Measurements from ENCODE around the gene MPO.

Gene MPO

DNA sequence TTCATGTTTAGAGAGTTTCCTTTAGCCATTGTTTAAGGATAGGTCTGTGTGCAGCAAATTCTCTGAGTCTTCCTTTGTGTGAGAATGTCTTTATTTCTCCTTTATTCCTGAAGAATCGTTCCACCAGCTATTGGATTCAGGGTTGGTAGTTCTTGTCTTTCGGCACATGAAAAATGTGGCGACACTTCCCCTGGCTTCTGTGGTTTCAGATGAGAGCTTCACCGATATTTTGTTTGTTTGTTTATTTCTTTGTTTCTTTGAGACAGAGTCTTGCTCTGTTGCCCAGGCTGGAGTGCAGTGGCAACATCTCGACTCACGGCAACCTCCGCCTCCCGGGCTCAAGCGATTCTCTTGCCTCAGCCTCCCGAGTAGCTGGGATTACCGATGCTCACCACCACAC, 18.6 kb downstream of the MPO start:
- no peak for DNase-seq

- DNase-seq = no peak
Measured at GRCh38 chr17:58254803-58255202, 25.9 kb downstream of the MPO start.

GRCh38 chr17:58253082-58253481, 27.7 kb downstream of the MPO start:
- no peak for DNase-seq

DNA sequence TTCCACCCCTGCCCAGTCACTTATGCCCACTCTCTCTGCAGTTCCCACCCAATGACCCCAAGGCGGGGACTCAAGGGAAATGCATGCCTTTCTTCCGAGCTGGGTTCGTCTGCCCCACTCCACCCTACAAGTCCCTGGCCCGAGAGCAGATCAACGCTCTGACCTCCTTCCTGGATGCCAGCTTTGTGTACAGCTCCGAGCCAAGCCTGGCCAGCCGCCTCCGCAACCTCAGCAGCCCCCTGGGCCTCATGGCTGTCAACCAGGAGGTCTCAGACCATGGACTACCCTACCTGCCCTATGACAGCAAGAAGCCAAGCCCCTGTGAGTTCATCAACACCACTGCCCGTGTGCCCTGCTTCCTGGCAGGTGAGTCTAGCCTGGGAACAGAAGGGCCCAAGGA, 28.6 kb downstream of the MPO start:
- no peak for DNase-seq

GRCh38 chr17:58250344-58251011, 30.3 kb downstream of the MPO start:
- DNase-seq = no peak

DNA sequence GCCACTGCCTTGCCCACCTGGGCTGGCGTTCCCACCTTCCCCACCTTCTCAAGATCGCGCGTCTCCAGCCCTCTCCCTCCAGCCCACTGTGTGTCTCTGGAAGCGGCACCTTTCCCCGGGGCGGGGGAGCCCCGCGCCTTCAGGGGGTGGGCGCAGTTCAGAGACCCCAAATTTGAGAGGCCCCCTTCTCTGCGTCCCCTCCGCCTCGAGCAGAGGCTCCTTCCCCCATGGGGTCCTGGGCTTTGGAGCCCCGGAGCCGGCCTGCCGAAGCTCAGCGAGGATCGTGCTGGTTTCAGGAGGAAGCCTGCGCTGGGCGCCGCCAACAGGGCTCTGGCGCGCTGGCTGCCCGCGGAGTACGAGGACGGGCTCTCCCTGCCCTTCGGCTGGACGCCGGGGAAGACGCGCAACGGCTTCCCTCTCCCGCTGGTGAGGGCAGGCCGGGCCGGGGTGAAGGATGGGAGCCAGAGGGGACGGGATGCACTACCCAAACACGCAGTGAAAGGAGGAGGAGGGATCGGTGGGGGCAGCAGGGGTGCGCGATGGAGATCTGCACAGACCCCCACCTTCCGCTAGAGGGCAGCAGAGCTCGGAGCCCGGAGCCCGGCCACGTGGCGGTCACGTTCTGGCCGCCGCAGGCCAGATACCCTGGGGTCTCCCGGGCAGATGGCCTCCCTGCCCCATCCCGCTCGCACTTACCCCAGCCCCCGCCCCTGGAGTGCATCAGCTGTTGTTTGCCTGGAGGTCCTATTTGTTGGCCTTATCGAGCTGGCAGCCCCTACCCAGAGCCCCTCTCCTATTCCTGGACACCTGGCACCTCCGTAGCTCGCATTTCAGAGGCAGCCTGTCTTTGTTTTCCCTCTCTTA, 31.2 kb downstream of the MPO start:
- peak; percentile 85 for DNase-seq

DNA sequence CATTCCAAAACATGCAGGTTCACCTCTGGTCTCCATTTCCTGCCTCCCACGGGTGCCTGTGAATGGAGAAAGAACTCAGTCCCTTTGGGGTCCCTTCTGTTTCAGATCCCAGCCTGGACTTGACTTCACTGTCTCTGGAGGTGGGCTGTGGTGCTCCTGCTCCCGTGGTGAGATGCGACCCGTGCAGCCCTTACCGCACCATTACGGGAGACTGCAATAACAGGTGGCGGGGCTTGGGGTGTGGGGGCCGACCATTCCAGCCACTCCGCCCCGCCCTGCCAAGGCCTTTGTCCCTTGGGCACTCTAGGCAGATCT, 31.8 kb downstream of the MPO start:
- no peak for DNase-seq

DNA sequence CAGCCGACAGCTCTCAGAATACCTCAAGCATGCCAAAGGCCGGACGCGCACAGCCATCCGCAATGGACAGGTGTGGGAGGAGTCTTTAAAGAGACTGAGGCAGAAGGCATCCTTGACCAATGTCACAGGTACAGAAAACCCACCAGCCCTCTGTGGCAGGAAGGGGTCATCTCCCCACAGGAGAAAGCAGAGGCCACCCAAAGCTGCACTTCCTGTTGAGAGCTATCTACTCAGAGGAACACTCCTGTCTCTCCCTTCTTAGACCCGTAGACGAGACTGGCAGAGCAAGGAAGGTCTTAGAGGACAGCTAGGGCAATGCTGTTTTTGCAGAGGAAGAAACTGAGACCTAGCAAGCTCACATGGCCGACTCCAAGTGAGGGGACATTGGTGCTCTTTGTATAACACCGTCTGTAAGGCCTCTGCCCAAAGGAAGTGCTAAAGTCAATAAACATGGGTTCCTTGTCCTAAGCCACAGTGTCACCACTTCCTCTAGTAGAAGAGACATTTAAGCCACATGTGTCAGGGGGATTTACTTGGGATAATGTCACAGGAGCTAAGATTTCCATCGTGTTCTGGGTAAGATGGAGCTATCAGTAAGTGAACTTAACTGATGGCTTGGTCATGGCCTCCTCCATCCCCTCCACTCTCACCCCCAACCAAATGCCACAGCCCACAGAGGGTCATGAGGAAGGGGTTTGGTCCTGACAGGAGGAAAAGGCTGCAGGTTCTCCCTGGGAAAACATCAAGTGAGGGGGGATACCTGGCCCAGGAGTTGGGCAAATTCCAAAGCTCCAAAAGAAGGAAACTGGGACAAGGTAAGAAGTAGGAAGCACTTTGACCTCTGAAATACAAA, 33.0 kb downstream of the MPO start:
- no peak for DNase-seq

- DNase-seq = no peak
Measured at GRCh38 chr17:58246781-58247180, 34.0 kb downstream of the MPO start.

GRCh38 chr17:58246104-58246740, 34.5 kb downstream of the MPO start:
- DNase-seq = no peak

DNA sequence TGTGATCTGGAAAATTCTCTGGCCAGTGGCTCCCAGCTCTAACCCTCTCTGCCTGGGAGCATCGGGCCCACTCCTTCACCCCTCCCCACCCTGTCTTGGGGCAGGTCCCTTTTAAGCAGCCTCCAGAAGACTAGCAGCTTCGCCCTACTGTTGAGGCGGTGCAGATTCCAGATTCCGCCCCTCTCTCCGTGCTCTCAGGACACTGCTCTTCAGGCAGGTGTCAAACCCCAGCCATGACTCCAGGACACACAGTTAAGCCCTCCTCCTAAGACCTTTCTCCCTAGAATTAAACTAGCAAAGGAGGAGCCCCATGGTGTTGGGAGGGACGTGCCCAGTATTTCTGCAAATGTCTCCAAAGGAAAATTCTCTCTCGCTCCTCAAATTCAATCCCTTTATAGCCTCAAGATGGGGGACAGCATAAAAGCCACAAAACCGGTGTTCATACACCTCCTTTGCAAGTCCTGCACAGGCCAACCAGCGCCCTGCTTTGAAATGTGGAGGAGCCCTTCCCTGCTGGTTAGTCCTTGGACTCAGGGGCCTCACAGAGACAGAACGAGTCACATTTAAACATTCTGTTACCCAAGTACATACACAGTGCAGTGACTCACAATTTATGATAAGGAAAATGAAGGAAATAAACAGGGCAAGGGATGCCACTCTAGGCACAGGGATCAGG, 35.2 kb downstream of the MPO start:
- DNase-seq = no peak

DNA sequence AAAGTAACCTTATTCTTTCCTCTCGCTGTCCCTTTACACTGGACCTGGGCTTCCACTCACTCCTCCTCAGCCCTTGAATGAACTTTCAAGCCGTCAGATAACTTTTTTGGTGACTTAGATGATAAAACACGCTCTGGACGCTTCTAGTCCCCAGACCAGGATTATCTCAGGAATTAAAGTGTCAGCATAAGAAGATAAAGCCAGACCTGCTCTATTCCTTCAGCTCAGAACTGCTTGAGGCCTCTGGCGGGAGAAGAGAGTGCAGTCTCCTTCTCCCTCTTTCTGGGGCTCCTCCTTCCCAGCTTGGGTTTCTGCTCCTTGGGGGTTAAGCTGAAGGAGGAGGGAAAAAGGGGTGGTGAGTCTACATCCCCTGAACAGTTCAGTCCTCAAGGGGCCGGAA, 35.8 kb downstream of the MPO start:
- no peak for DNase-seq

GRCh38 chr17:58242171-58242784, 38.5 kb downstream of the MPO start:
- peak; percentile 50 for DNase-seq

GRCh38 chr17:58239987-58240386, 40.7 kb downstream of the MPO start:
- no peak for DNase-seq

GRCh38 chr17:58238147-58238634, 42.5 kb downstream of the MPO start, which contains the start of gene LPO:
TSS of gene LPO (plus strand) at chr17:58238584. CDS start at chr17:58242980, 4,396 bp downstream.
- DNase-seq = no peak

GRCh38 chr17:58236394-58236793, 44.3 kb downstream of the MPO start:
- no peak for DNase-seq

DNA sequence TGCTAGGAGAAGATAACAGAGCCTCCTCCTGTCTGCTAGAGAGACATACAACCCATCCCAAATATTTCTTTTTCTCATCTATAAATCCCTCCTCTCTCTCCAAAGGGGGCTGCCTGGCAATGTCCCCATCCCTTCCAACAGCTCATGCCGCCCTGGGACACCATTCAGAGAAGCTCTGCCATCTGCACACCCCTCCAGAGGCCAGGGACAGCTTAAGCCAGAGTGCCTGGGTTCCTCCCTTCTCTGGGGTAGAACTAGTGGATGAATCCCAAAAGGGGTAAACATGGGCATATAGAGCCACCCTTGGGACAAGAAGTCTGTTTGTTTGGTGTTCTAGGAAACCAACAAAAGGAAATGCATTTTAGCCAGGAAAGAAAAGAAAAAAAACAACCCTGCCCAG, 44.9 kb downstream of the MPO start:
- no peak for DNase-seq

DNA sequence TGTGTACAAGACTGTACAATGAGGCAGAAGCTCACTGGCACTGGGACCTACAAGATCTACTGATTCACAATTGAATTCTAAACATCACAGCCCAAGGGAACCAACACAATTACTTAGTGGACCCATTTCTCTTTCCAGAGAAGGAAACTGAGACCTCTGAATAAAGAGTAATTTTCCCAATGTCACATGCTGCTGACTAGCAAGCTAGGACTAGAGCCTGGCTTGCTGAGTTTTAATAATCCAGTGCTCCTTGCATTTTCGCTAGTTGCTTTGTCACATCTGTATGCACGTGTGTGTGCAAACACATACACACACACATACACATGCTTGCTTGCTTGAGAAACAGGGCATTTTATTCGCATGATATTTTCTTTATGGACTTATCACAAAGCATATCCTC, 46.2 kb downstream of the MPO start:
- DNase-seq = no peak

GRCh38 chr17:58233543-58233942, 47.2 kb downstream of the MPO start:
- DNase-seq = no peak

- peak; percentile 53 for DNase-seq
Measured at GRCh38 chr17:58232707-58233156, 48.0 kb downstream of the MPO start.

DNA sequence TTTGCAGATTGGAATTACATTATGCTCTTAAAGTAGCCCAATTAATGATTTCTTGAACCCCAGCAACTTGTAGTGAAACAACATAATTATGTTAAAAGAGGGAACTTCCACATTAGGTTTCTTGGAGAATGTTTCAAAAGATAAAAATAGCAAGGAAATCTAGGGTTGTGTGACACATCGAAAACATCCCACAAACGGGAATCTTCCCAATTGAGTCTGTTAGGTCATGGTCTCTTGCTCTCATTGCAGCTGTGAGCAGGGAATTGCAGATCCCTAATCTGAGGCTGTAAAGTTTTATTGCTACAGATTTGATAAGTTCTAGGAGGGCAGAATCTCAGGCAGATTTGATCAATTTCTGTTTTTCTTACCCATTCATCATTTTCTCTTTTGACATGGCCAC, 49.1 kb downstream of the MPO start:
- DNase-seq = no peak

- DNase-seq = no peak
Measured at GRCh38 chr17:58229881-58230280, 50.9 kb downstream of the MPO start.

All from stimulated activated CD8-positive, alpha-beta memory T cell treated with anti-CD3 and anti-CD28 coated beads, Interleukin-4, amount 100 ng/mL, for 48 hours (primary cell).